Ishikawa (cell line): ENCODE data around the gene ARMS2.

Experiments
- CEBPB ChIP-seq: IDR thresholded peaks from 2 replicates; pipeline ENCODE4 v1.6.1; 2012
- CREB1 ChIP-seq: IDR thresholded peaks from 2 replicates; pipeline ENCODE4 v1.6.1; 2012; ENCODE audit warnings: low read depth
- EGR1 ChIP-seq: IDR thresholded peaks from 2 replicates; pipeline ENCODE4 v1.6.1; 2012
- EP300 ChIP-seq: IDR thresholded peaks from 2 replicates; pipeline ENCODE4 v1.6.1; 2012; ENCODE audit warnings: borderline replicate concordance
- FOXM1 ChIP-seq: IDR thresholded peaks from 2 replicates; pipeline ENCODE4 v1.6.1; 2012; ENCODE audit warnings: low read depth, borderline replicate concordance
- NFIC ChIP-seq: IDR thresholded peaks from 2 replicates; pipeline ENCODE4 v1.6.1; 2012
- RAD21 ChIP-seq: IDR thresholded peaks from 2 replicates; pipeline ENCODE4 v1.6.1; 2012; ENCODE audit warnings: low read depth
- TAF1 ChIP-seq: IDR thresholded peaks from 2 replicates; pipeline ENCODE4 v1.6.1; 2012; ENCODE audit warnings: low read depth, mild to moderate bottlenecking
- TCF12 ChIP-seq: IDR thresholded peaks from 2 replicates; pipeline ENCODE4 v1.6.1; 2012; ENCODE audit warnings: low read depth
- TEAD4 ChIP-seq: IDR thresholded peaks from 2 replicates; pipeline ENCODE4 v1.6.1; 2012
- YY1 ChIP-seq: IDR thresholded peaks from 2 replicates; pipeline ENCODE4 v1.6.1; 2012; ENCODE audit warnings: low read depth
- ZBTB7A ChIP-seq: IDR thresholded peaks from 2 replicates; pipeline ENCODE4 v1.6.1; 2012; ENCODE audit warnings: low read depth
- TF ChIP-seq, protein P1 (sequence below): IDR thresholded peaks from 2 replicates; pipeline ENCODE4 v1.6.1; 2012; ENCODE audit warnings: low read depth, mild to moderate bottlenecking
- TF ChIP-seq, protein P2 (sequence below): IDR thresholded peaks from 2 replicates; pipeline ENCODE4 v1.6.1; 2012
- TF ChIP-seq, protein P3 (sequence below): IDR thresholded peaks from 2 replicates; pipeline ENCODE4 v1.6.1; 2012

The ARMS2 gene, protein sequence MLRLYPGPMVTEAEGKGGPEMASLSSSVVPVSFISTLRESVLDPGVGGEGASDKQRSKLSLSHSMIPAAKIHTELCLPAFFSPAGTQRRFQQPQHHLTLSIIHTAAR

DNA sequence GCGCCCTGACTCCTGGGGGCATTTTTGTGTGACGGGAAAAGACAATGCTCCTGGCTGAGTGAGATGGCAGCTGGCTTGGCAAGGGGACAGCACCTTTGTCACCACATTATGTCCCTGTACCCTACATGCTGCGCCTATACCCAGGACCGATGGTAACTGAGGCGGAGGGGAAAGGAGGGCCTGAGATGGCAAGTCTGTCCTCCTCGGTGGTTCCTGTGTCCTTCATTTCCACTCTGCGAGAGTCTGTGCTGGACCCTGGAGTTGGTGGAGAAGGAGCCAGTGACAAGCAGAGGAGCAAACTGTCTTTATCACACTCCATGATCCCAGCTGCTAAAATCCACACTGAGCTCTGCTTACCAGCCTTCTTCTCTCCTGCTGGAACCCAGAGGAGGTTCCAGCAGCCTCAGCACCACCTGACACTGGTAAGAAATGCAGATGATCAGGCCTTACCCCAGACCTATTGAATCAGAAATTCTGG, at the start of gene ARMS2:
Gene ARMS2, plus strand, starts transcription at position 51 of the 478 bp plus-strand sequence. Its CDS starts 75 bp downstream, at position 126.
- TF ChIP-seq, protein P1, sequence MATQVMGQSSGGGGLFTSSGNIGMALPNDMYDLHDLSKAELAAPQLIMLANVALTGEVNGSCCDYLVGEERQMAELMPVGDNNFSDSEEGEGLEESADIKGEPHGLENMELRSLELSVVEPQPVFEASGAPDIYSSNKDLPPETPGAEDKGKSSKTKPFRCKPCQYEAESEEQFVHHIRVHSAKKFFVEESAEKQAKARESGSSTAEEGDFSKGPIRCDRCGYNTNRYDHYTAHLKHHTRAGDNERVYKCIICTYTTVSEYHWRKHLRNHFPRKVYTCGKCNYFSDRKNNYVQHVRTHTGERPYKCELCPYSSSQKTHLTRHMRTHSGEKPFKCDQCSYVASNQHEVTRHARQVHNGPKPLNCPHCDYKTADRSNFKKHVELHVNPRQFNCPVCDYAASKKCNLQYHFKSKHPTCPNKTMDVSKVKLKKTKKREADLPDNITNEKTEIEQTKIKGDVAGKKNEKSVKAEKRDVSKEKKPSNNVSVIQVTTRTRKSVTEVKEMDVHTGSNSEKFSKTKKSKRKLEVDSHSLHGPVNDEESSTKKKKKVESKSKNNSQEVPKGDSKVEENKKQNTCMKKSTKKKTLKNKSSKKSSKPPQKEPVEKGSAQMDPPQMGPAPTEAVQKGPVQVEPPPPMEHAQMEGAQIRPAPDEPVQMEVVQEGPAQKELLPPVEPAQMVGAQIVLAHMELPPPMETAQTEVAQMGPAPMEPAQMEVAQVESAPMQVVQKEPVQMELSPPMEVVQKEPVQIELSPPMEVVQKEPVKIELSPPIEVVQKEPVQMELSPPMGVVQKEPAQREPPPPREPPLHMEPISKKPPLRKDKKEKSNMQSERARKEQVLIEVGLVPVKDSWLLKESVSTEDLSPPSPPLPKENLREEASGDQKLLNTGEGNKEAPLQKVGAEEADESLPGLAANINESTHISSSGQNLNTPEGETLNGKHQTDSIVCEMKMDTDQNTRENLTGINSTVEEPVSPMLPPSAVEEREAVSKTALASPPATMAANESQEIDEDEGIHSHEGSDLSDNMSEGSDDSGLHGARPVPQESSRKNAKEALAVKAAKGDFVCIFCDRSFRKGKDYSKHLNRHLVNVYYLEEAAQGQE, result no peak
- no peak for TF ChIP-seq NFIC
- TF ChIP-seq ZBTB7A, result no peak
- TF ChIP-seq CEBPB, result no peak
- TF ChIP-seq EGR1, result no peak
- no peak for TF ChIP-seq CREB1
- TF ChIP-seq, protein P2, sequence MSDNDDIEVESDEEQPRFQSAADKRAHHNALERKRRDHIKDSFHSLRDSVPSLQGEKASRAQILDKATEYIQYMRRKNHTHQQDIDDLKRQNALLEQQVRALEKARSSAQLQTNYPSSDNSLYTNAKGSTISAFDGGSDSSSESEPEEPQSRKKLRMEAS, result no peak
- TF ChIP-seq RAD21, result no peak
- TF ChIP-seq TAF1, result no peak
- TF ChIP-seq TEAD4, result no peak
- TF ChIP-seq YY1, result no peak

DNA sequence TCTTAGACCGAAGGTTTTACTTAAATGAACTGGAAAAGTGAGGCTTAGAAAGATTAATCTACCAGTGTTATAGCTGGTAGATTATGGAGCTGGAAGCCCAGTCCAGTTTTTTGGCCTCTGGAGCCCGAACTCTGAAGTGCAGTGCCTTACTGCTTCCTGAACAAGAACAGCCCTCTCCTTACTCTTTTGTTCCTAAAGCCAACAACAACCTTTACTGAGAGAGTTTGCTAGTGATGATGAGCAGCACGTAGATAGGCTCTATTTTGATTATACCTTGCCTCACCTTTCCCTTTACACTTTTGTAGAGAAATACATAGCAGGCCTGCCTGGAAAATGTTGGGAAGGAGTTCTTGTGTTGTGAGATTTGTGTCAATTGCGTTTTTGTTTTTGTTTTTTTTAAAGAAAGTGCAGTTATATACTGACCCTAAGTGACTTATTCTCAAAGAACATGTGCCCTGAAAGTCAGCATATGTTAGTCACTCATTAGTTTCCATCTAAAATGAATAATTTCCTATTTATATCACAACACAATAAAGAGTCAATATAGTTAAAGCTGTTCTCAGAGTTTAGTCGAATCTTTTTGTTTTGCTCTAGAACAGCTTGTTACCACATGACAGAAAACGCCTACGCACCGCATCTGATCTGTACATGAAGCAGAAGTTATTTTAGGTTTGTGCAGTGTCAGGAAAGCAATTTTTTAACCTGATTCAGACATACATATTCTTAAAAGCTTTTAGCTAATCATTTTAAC, 46.9 kb upstream of the ARMS2 start:
- TF ChIP-seq TAF1 (no peak), YY1 (no peak), FOXM1 (no peak), TCF12 (no peak), CREB1 (no peak), TEAD4 (no peak), RAD21 (no peak), EP300 (no peak), ZBTB7A (no peak), EGR1 (no peak), CEBPB (no peak), NFIC (no peak)
- TF ChIP-seq, protein P2, result no peak
- TF ChIP-seq, protein P1, result no peak
- TF ChIP-seq, protein P3, sequence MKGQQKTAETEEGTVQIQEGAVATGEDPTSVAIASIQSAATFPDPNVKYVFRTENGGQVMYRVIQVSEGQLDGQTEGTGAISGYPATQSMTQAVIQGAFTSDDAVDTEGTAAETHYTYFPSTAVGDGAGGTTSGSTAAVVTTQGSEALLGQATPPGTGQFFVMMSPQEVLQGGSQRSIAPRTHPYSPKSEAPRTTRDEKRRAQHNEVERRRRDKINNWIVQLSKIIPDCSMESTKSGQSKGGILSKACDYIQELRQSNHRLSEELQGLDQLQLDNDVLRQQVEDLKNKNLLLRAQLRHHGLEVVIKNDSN, result no peak

DNA sequence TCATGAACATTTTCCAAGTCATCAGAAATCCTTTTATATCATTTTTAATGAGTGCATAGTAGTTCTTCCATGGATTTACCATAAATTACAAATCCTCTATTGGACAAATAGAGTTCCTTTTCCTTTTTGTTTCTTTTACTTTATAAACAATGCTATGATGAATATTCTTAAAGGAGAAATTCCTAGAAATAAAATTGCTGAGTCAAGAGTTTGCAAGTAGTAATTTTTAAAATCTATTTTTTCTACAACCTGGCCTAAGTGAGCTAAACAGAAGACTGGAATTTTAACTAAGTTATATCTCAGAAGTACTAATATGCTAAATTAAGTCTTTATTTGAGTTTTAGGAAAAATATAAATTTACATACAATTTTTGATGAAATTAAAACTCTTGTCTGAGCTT, 41.1 kb upstream of the ARMS2 start:
- TF ChIP-seq CREB1, result no peak

DNA sequence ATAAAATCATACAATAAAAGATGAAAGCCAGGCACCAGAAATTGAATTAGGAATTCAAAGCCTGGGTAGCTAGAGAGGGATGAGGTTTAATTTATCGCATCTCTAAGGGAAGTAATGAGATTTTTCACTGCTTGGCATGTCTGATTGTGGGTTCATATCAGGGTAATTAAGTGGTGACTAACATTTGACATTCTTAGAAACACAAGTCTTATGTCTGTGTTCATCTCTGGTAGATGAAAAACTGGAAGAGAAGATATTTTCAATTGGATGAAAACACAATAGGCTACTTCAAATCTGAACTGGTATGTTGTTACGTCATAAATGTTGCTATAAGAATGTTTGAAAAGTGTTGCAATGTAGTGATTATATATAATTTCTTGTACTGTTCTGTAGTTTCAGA, 36.8 kb upstream of the ARMS2 start:
- TF ChIP-seq YY1, result no peak
- no peak for TF ChIP-seq TCF12
- TF ChIP-seq, protein P1, result no peak
- no peak for TF ChIP-seq EGR1
- TF ChIP-seq, protein P3, result no peak
- TF ChIP-seq RAD21, result no peak
- TF ChIP-seq NFIC, result no peak
- no peak for TF ChIP-seq CREB1
- TF ChIP-seq, protein P2, result no peak
- TF ChIP-seq TEAD4, result no peak
- no peak for TF ChIP-seq CEBPB
- no peak for TF ChIP-seq TAF1
- TF ChIP-seq EP300, result no peak
- no peak for TF ChIP-seq ZBTB7A
- no peak for TF ChIP-seq FOXM1
